Measurements from ENCODE around the gene SMYD3. TPM values are rescaled to one million over a fixed set of nuclear protein-coding genes. Genes with fewer than 3 reads are reported as not detected.

SMYD3 gene
- polyA plus RNA-seq, 1 experiment, result 39.9 TPM

GRCh38 chr1:246516126-246516525 lies 9.0 kb upstream of the SMYD3 start:
- CTCF ChIA-PET, result interaction anchor here (0.5 kb wide), 1 partner anchor 128 kb away, joined by 5 read pairs; no protein-coding TSS in a partner anchor
- POLR2A ChIA-PET, result no interaction called here
- no peak for TF ChIP-seq CTCF (IDR thresholded peaks at IDR 0.05; ENCODE audit: low read depth, low read length)

GRCh38 chr1:246515390-246516005 lies 8.4 kb upstream of the SMYD3 start:
- peaks cover 74% of the 10 kb centered on the region for H3K9me3 ChIP-seq (ENCODE audit: control insufficient read depth, insufficient read depth, low read length)
- no peak for TF ChIP-seq CTCF (IDR thresholded peaks at IDR 0.05; ENCODE audit: low read depth, low read length)
- H3K27ac ChIP-seq (ENCODE audit: low read depth, low read length), result no peak overlapping the region
- DNase-seq (ENCODE audit: low read depth, low spot score), result no peak
- no peak overlapping the region for H3K4me3 ChIP-seq (ENCODE audit: low read depth, low read length)
- ChIA-PET CTCF (interaction anchor here (0.5 kb wide), 1 partner anchor 134 kb away, joined by 3 read pairs; no protein-coding TSS in a partner anchor), POLR2A (no interaction called here)
- H3K27me3 ChIP-seq (ENCODE audit: control insufficient read depth, insufficient read depth, low read length), result no peaks in the 10 kb centered on the region

More at GRCh38 chr1:246516126-246516525, 9.0 kb upstream of the SMYD3 start:
- H3K4me3 ChIP-seq (ENCODE audit: low read depth, low read length), result no peak overlapping the region
- no peak overlapping the region for H3K27ac ChIP-seq (ENCODE audit: low read depth, low read length)
- no peak for DNase-seq (ENCODE audit: low read depth, low spot score)
- H3K9me3 ChIP-seq (ENCODE audit: control insufficient read depth, insufficient read depth, low read length), result peaks cover 74% of the 10 kb centered on the region
- no peaks in the 10 kb centered on the region for H3K27me3 ChIP-seq (ENCODE audit: control insufficient read depth, insufficient read depth, low read length)

GRCh38 chr1:246513619-246514343 lies 6.7 kb upstream of the SMYD3 start:
- H3K9me3 ChIP-seq (ENCODE audit: control insufficient read depth, insufficient read depth, low read length), result peaks cover 65% of the 10 kb centered on the region
- no peaks in the 10 kb centered on the region for H3K27me3 ChIP-seq (ENCODE audit: control insufficient read depth, insufficient read depth, low read length)
- ChIA-PET CTCF (no interaction called here), POLR2A (no interaction called here)
- H3K27ac ChIP-seq (ENCODE audit: low read depth, low read length), result no peak overlapping the region
- DNase-seq (ENCODE audit: low read depth, low spot score), result no peak
- TF ChIP-seq CTCF (IDR thresholded peaks at IDR 0.05; ENCODE audit: low read depth, low read length), result no peak
- H3K4me3 ChIP-seq (ENCODE audit: low read depth, low read length), result no peak overlapping the region

GRCh38 chr1:246513041-246513440 lies 6.0 kb upstream of the SMYD3 start:
- no peak overlapping the region for H3K4me3 ChIP-seq (ENCODE audit: low read depth, low read length)
- POLR2A ChIA-PET, result no interaction called here
- H3K27me3 ChIP-seq (ENCODE audit: control insufficient read depth, insufficient read depth, low read length), result no peaks in the 10 kb centered on the region
- TF ChIP-seq CTCF (IDR thresholded peaks at IDR 0.05; ENCODE audit: low read depth, low read length), result no peak
- no peak overlapping the region for H3K27ac ChIP-seq (ENCODE audit: low read depth, low read length)
- CTCF ChIA-PET, result no interaction called here
- no peak for DNase-seq (ENCODE audit: low read depth, low spot score)
- H3K9me3 ChIP-seq (ENCODE audit: control insufficient read depth, insufficient read depth, low read length), result peaks cover 58% of the 10 kb centered on the region

- Histone ChIP-seq H3K27ac (ENCODE audit: low read depth, low read length) (no peak overlapping the region), H3K4me3 (ENCODE audit: low read depth, low read length) (no peak overlapping the region), H3K27me3 (ENCODE audit: control insufficient read depth, insufficient read depth, low read length) (no peaks in the 10 kb centered on the region), H3K9me3 (ENCODE audit: control insufficient read depth, insufficient read depth, low read length) (peaks cover 54% of the 10 kb centered on the region)
- ChIA-PET CTCF (no interaction called here), POLR2A (no interaction called here)
- no peak for TF ChIP-seq CTCF (IDR thresholded peaks at IDR 0.05; ENCODE audit: low read depth, low read length)
- DNase-seq (ENCODE audit: low read depth, low spot score), result no peak
These were observed 5.6 kb upstream of the SMYD3 start for GRCh38 chr1:246512635-246513034.
